ENCODE measurements around the gene SCLY.

- no peak for TF ChIP-seq CTCF (conservative IDR thresholded peaks at IDR 0.05 in 1 of 2, IDR thresholded peaks at IDR 0.05 in 1 of 2; ENCODE audit: low read depth in 1 of 2, low read length in 2 of 2)
- no peak for TF ChIP-seq EZH2 (IDR thresholded peaks at IDR 0.05; ENCODE audit: low read length, missing control alignments)
These were observed 19.9 kb upstream of the SCLY start for GRCh38 chr2:238040918-238041317.
